CD14-positive monocyte (primary cell): Measurements from ENCODE around the gene BCL2L14. TPM values are rescaled to one million over a fixed set of nuclear protein-coding genes. Genes with fewer than 3 reads are reported as not detected.

ENCODE experiments used
- DNase-seq, 3 donors: peaks; one replicate each; pipeline ENCODE4 v3.0.0-alpha.2; 2011 to 2022
- H2AFZ ChIP-seq: 2 replicates; pipeline ENCODE4 v1.6.0; 2012; ENCODE audit warnings: mild to moderate bottlenecking, low read depth, low read length, inconsistent platforms; ENCODE audit not compliant: insufficient read depth, poor library complexity, severe bottlenecking
- H3K27ac ChIP-seq, 2 donors: 1 replicate in 1 of 2; 2 replicates in 1 of 2; pipeline ENCODE4 v1.5.1; 2012 to 2013; ENCODE audit warnings: low read length in 2 of 2, control low read depth in 1 of 2, inconsistent platforms in 1 of 2, low read depth in 1 of 2, mild to moderate bottlenecking in 1 of 2
- H3K27me3 ChIP-seq, 2 donors: one replicate each; pipeline versions ENCODE4 v1.6.0 to v1.6.1; 2011 to 2013; ENCODE audit warnings: low read length in 2 of 2; ENCODE audit not compliant: control insufficient read depth in 2 of 2, insufficient read depth in 2 of 2
- H3K36me3 ChIP-seq, 2 donors: replicated peaks in 1 of 2; 1 replicate in 1 of 2; 2 replicates in 1 of 2; pipeline versions ENCODE4 v1.5.1 to v1.6.1; 2012 to 2013; ENCODE audit warnings: low read length in 2 of 2, control low read depth in 1 of 2, inconsistent platforms in 1 of 2, mild to moderate bottlenecking in 1 of 2; ENCODE audit not compliant: insufficient read depth in 2 of 2, control insufficient read depth in 1 of 2
- H3K4me1 ChIP-seq, 2 donors: 1 replicate in 1 of 2; 2 replicates in 1 of 2; pipeline versions ENCODE4 v1.5.1 to v1.6.1; 2012 to 2013; ENCODE audit warnings: low read length in 2 of 2, control low read depth in 1 of 2, inconsistent platforms in 1 of 2, mild to moderate bottlenecking in 1 of 2, moderate library complexity in 1 of 2; ENCODE audit not compliant: insufficient read depth in 2 of 2, control insufficient read depth in 1 of 2
- H3K4me2 ChIP-seq: replicated peaks from 2 replicates; pipeline ENCODE3; 2012; ENCODE audit warnings: low read length, moderate library complexity, mild to moderate bottlenecking; ENCODE audit not compliant: poor library complexity, severe bottlenecking; ENCODE audit errors: extremely low read depth
- H3K4me3 ChIP-seq, 3 experiments: fragments of 200-600 bp in 1 of 3; sonication (generic) in 1 of 3; replicated peaks in 1 of 3; 1 replicate in 2 of 3; 2 replicates in 1 of 3; pipeline ENCODE4 v1.5.1; 2011 to 2013; ENCODE audit warnings: low read length in 3 of 3, mild to moderate bottlenecking in 3 of 3, control low read depth in 2 of 3, low read depth in 2 of 3, inconsistent platforms in 1 of 3, moderate library complexity in 1 of 3
- H3K79me2 ChIP-seq: 2 replicates; pipeline ENCODE4 v1.6.0; 2012; ENCODE audit warnings: mild to moderate bottlenecking, control low read depth, inconsistent platforms, low read length, moderate library complexity; ENCODE audit not compliant: insufficient read depth
- H3K9ac ChIP-seq: 2 replicates; pipeline ENCODE4 v1.6.0; 2017; ENCODE audit warnings: low read length, mild to moderate bottlenecking; ENCODE audit not compliant: insufficient read depth, poor library complexity, severe bottlenecking
- H3K9me3 ChIP-seq, 2 donors: replicated peaks in 1 of 2; 1 replicate in 1 of 2; 2 replicates in 1 of 2; pipeline versions ENCODE4 v1.5.1 to v1.6.1; 2012 to 2013; ENCODE audit warnings: low read length in 2 of 2, control low read depth in 1 of 2; ENCODE audit not compliant: control insufficient read depth in 1 of 2, insufficient read depth in 1 of 2
- H4K20me1 ChIP-seq: 2 replicates; pipeline ENCODE4 v1.6.0; 2012; ENCODE audit warnings: mild to moderate bottlenecking, low read length, control low read depth, moderate library complexity; ENCODE audit not compliant: insufficient read depth
- H3K27ac Mint-ChIP-seq, 7 donors: one replicate each; pipeline ENCODE4 v1.8.0; 2020; ENCODE audit warnings: mild to moderate bottlenecking in 7 of 7, mixed read lengths in 7 of 7, moderate library complexity in 6 of 7, inconsistent platforms in 2 of 7
- H3K27me3 Mint-ChIP-seq, 3 donors: one replicate each; pipeline ENCODE4 v1.8.0; 2021 to 2022; ENCODE audit warnings: low read depth in 3 of 3, mild to moderate bottlenecking in 3 of 3, mixed read lengths in 3 of 3, moderate library complexity in 3 of 3, inconsistent platforms in 1 of 3
- H3K36me3 Mint-ChIP-seq, 2 donors: one replicate each; pipeline ENCODE4 v1.8.0; 2020; ENCODE audit warnings: mixed read lengths in 2 of 2, inconsistent platforms in 1 of 2, mild to moderate bottlenecking in 1 of 2
- H3K4me1 Mint-ChIP-seq: one replicate; pipeline ENCODE4 v1.8.0; 2020; ENCODE audit warnings: mild to moderate bottlenecking, mixed read lengths
- H3K4me3 Mint-ChIP-seq, 2 donors: one replicate each; pipeline ENCODE4 v1.8.0; 2020; ENCODE audit warnings: mild to moderate bottlenecking in 2 of 2, mixed read lengths in 2 of 2, moderate library complexity in 1 of 2
- H3K9me3 Mint-ChIP-seq, 7 donors: one replicate each; pipeline ENCODE4 v1.8.0; 2020 to 2022; ENCODE audit warnings: mixed read lengths in 7 of 7, mild to moderate bottlenecking in 6 of 7, moderate library complexity in 6 of 7, inconsistent platforms in 2 of 7
- CTCF ChIP-seq: fragments of 200-600 bp; IDR thresholded peaks from one replicate; pipeline ENCODE4 v1.8.0; 2022; ENCODE audit warnings: antibody characterized with exemption, mild to moderate bottlenecking
- WGBS: methylation state at CpG from one replicate; pipeline ENCODE4 v1.1.5; 2013; ENCODE audit warnings: missing lambda C conversion rate; ENCODE audit not compliant: insufficient coverage; 5-methylcytosine and 5-hydroxymethylcytosine counted together
- intact Hi-C, 2 donors: fragments of 100-400 bp; cut with micrococcal nuclease; formaldehyde crosslinking; loops; one replicate each; pipeline versions ENCODE4 v1.15.0 to v1.15.1; 2023
- polyA plus RNA-seq, 3 donors: library from polyadenylated mRNA; depleted of rRNA in 1 of 3; unstranded in 2 of 3; stranded (reverse) in 1 of 3; fragments of 300-500 nt in 2 of 3; fragments of >200 nt in 1 of 3; fragmentation: Illumina TruSeq in 2 of 3; gene quantifications; 1 replicate in 2 of 3; 2 replicates in 1 of 3; pipeline ENCODE4 v1.2.3, GENCODE V29; 2012 to 2021

BCL2L14 gene
- polyA plus RNA-seq, 3 donors, result not detected

GRCh38 chr12:12083688-12084087 lies 12.9 kb downstream of the BCL2L14 start:
- no peak overlapping the region for H3K9ac ChIP-seq
- Mint-ChIP-seq H3K36me3 (no peaks in the 10 kb centered on the region), H3K27me3 (peaks cover 0 to 4% (median 0%) of the 10 kb centered on the region in 3 donors), H3K4me1 (no peaks in the 10 kb centered on the region), H3K4me3 (no peak overlapping the region), H3K27ac (no peak overlapping the region), H3K9me3 (no peaks in the 10 kb centered on the region)
- no peak overlapping the region for H3K27ac ChIP-seq
- H3K4me3 ChIP-seq, result no peak overlapping the region
- no peaks in the 10 kb centered on the region for H3K79me2 ChIP-seq
- intact Hi-C loops, result no loop called here
- no peaks in the 10 kb centered on the region for H3K36me3 ChIP-seq
- WGBS, result 67% methylated on average over 3 of the region's 8 CpGs
- H3K9me3 ChIP-seq, result no peaks in the 10 kb centered on the region
- no peaks in the 10 kb centered on the region for H3K4me1 ChIP-seq
- no peaks in the 10 kb centered on the region for H3K27me3 ChIP-seq
- TF ChIP-seq CTCF, result no peak
- H3K4me2 ChIP-seq, result no peak overlapping the region
- no peaks in the 10 kb centered on the region for H4K20me1 ChIP-seq
- no peak for DNase-seq
- H2AFZ ChIP-seq, result no peak overlapping the region

DNA sequence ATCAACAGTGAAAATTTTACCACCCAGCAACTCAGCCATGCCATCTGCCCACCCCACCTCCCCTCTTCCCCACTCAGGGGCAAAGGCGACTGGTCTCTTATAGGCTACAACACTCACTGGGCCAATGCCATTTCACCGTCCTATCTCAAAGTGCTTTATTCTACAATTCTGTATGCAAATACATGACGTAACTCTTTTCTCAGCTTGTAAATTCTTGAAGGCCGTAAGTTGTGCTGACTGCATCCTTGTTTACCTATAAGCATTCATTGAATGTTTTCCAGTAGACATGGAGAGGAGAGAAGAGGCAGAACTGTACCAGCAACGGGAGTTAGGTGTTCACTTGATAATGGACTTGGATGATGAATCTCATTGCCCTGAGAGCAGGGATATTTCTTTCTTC lies 15.6 kb downstream of the BCL2L14 start:
- intact Hi-C loops, result no loop called here
- Histone ChIP-seq H3K4me2 (no peak overlapping the region), H3K36me3 (no peaks in the 10 kb centered on the region), H3K4me1 (no peaks in the 10 kb centered on the region), H4K20me1 (no peaks in the 10 kb centered on the region), H3K9me3 (no peaks in the 10 kb centered on the region), H2AFZ (no peak overlapping the region), H3K27me3 (no peaks in the 10 kb centered on the region), H3K27ac (no peak overlapping the region), H3K79me2 (no peaks in the 10 kb centered on the region), H3K9ac (no peak overlapping the region), H3K4me3 (no peak overlapping the region)
- Mint-ChIP-seq H3K4me1 (no peaks in the 10 kb centered on the region), H3K27me3 (peaks cover 0 to 8% (median 2%) of the 10 kb centered on the region in 3 donors), H3K27ac (no peak overlapping the region), H3K9me3 (no peaks in the 10 kb centered on the region), H3K36me3 (no peaks in the 10 kb centered on the region), H3K4me3 (no peak overlapping the region)
- 100% methylated on average over 2 of the region's 5 CpGs for WGBS
- no peak for TF ChIP-seq CTCF
- no peak for DNase-seq
